Ishikawa (cell line): ENCODE results near the gene COL18A1.

Experiments used
- CEBPB ChIP-seq: IDR thresholded peaks from 2 replicates; pipeline ENCODE4 v1.6.1; 2012
- CREB1 ChIP-seq: IDR thresholded peaks from 2 replicates; pipeline ENCODE4 v1.6.1; 2012; ENCODE audit warnings: low read depth
- EGR1 ChIP-seq: IDR thresholded peaks from 2 replicates; pipeline ENCODE4 v1.6.1; 2012
- EP300 ChIP-seq: IDR thresholded peaks from 2 replicates; pipeline ENCODE4 v1.6.1; 2012; ENCODE audit warnings: borderline replicate concordance
- FOXM1 ChIP-seq: IDR thresholded peaks from 2 replicates; pipeline ENCODE4 v1.6.1; 2012; ENCODE audit warnings: low read depth, borderline replicate concordance
- NFIC ChIP-seq: IDR thresholded peaks from 2 replicates; pipeline ENCODE4 v1.6.1; 2012
- RAD21 ChIP-seq: IDR thresholded peaks from 2 replicates; pipeline ENCODE4 v1.6.1; 2012; ENCODE audit warnings: low read depth
- REST ChIP-seq: IDR thresholded peaks from 2 replicates; pipeline ENCODE4 v1.6.1; 2012; ENCODE audit warnings: low read depth, mild to moderate bottlenecking
- TAF1 ChIP-seq: IDR thresholded peaks from 2 replicates; pipeline ENCODE4 v1.6.1; 2012; ENCODE audit warnings: low read depth, mild to moderate bottlenecking
- TCF12 ChIP-seq: IDR thresholded peaks from 2 replicates; pipeline ENCODE4 v1.6.1; 2012; ENCODE audit warnings: low read depth
- TEAD4 ChIP-seq: IDR thresholded peaks from 2 replicates; pipeline ENCODE4 v1.6.1; 2012
- YY1 ChIP-seq: IDR thresholded peaks from 2 replicates; pipeline ENCODE4 v1.6.1; 2012; ENCODE audit warnings: low read depth
- ZBTB7A ChIP-seq: IDR thresholded peaks from 2 replicates; pipeline ENCODE4 v1.6.1; 2012; ENCODE audit warnings: low read depth
- TF ChIP-seq, protein P1 (sequence below): IDR thresholded peaks from 2 replicates; pipeline ENCODE4 v1.6.1; 2012
- TF ChIP-seq, protein P2 (sequence below): IDR thresholded peaks from 2 replicates; pipeline ENCODE4 v1.6.1; 2012

COL18A1 gene

DNA sequence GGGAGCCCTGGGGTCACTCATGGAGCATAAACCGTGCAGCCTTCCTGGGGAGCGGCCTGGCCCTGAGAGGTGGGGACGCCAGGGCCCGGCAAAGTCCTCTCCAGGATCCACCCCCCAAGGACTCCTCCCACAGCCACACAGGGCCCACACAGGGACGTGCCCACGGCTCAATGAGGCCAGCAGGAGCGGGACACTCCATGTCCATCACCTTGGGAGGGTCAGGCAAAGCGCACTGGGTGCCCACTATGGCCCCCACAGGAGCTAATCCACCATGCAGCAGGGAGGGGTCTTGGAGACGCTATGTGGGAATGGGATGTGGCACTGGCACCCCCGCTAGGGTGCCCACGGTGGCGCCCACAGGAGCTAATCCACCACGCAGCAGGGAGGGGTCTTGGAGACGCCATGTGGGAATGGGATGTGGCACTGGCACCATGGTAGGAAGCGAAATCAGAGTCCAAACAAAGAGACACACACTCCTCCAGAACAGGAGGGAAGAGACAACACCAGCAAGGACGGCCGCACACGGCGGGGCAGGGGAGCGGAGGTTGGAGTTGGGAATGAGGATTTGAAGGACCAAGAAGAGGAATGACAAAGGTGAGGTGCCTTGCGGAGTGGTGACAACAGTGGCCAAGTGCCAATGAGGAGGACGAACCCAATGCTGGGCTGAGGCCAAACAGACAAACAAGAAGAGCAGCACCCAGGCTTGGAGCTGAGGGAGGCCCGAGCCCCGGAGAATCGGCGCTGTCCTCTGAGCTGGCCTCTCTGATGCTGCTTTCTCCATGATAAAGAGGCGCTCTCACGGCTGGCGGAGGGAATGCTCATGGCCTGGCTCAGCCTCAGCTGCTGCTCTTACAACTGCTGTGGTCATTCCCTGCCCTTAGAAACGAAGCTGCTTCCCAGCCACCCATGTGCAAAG, 155.4 kb downstream of the COL18A1 start:
- TF ChIP-seq RAD21: no peak
- no peak for TF ChIP-seq CEBPB
- no peak for TF ChIP-seq EP300
- TF ChIP-seq TAF1: no peak
- TF ChIP-seq, protein P1, sequence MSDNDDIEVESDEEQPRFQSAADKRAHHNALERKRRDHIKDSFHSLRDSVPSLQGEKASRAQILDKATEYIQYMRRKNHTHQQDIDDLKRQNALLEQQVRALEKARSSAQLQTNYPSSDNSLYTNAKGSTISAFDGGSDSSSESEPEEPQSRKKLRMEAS: no peak
- TF ChIP-seq, protein P2, sequence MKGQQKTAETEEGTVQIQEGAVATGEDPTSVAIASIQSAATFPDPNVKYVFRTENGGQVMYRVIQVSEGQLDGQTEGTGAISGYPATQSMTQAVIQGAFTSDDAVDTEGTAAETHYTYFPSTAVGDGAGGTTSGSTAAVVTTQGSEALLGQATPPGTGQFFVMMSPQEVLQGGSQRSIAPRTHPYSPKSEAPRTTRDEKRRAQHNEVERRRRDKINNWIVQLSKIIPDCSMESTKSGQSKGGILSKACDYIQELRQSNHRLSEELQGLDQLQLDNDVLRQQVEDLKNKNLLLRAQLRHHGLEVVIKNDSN: no peak
- TF ChIP-seq FOXM1: no peak
- TF ChIP-seq TEAD4: no peak
- TF ChIP-seq NFIC: no peak
- TF ChIP-seq ZBTB7A: no peak
- TF ChIP-seq EGR1: no peak
- no peak for TF ChIP-seq YY1
- TF ChIP-seq REST: no peak
- TF ChIP-seq TCF12: no peak
- TF ChIP-seq CREB1: no peak

- TF ChIP-seq EGR1 (no peak), TCF12 (no peak), EP300 (no peak), REST (no peak), CEBPB (no peak), TEAD4 (no peak)
- TF ChIP-seq, protein P2: no peak
These were observed 157.4 kb downstream of the COL18A1 start for GRCh38 chr21:45562402-45562801.

- TF ChIP-seq RAD21 (no peak), YY1 (no peak), ZBTB7A (no peak), TEAD4 (0 out of 2 replicates have a peak, but pooled peaks have one; percentile 8), EGR1 (no peak), CREB1 (no peak)
These were observed 158.0 kb downstream of the COL18A1 start for GRCh38 chr21:45562965-45563364.
